Activated naive CD4-positive, alpha-beta T cell (primary cell): ENCODE measurements around the gene FTO.

ENCODE experiments used
- DNase-seq, 4 experiments: peaks; one replicate each; lab custom pipeline; 2025; lab: John Stamatoyannopoulos, UW

The FTO gene

DNA sequence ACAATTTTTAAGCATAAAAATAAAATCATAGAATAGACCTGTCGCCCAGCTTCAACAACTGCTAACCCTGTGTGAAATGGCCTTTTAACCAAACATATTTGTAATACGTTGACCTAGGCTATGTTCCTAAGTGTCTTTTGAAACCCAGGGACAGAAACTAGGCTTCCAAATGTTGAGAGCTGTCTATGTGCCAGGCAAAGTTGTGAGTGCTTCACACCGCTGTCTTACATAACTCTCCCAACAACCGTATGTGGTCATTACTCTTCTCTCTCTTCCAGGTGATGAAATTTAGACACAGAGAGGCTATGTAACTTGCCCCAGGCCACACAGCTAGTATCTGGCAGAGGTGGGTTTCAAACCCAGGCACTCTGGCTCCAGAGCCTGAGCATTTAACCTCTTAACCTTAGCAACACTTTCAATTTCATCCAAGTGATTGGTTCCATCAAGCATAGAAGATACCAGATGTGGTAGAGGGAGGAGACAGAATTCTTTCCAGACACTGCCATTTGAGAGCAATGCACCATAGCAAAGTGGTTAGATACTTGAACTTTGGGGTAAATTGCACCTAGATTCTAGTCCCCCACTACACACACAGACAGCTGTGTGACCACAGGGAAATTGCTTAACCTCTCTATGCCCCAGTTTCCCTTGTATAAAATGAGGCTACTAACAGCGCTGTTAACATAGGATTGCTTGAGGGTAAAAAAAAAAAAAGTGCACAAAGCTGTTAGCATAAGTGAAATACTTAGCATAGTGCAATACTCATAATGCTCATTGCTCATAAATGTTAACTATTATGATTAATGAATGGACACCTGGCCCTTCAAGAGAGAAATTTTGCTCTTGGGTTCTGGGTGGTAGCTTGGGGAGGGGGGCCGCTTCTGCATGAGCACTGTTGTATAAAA lies 422.0 kb downstream of the FTO start:
- no peak for DNase-seq

DNA sequence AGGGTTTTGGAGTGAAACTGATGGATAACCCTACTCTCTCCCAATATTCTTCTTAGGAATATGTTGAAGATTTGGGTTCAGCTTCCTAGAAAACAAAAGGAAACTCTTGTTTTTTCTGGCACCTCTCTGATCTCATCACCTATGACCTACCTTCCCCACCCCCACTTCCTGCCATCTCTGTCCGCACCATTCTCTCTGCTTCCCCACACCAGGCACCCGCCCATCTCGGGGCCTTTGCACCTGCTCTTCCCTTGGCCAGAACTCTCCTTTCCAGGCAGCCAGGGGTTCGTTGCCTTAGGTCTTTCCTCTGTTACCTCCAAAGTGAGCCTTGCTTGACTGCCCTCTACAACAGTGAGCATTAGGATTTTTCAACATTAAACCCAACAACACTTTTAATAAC lies 423.0 kb downstream of the FTO start:
- DNase-seq, result no peak

DNA sequence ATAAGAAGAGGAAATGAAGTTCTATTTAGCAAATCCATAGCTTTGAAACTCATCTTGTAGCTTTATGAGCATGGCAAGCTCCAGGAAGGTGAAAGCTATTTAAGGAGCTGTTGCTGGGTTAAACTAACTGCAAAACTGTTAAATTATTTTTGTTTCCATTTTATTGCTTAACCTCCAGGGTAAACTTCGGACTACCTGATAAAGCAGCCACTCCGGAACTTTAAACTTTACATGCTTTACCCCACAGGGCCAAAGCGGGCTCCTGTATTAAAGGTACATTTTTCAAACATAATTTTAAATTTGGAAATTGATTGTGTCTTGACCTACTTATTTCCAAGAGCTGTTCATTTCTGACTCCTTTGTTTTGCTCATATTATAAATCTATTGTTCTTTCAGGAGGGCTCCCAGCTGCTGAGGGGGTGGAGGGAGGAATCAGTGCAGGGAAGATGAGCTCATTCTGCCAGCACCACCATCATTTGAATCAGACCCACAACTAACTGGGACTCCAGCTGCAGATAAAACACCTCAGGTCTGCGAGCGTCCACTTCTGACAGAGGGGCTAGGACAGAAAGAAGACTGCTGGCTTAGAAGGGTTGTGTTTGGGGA lies 424.8 kb downstream of the FTO start:
- no peak for DNase-seq

DNA sequence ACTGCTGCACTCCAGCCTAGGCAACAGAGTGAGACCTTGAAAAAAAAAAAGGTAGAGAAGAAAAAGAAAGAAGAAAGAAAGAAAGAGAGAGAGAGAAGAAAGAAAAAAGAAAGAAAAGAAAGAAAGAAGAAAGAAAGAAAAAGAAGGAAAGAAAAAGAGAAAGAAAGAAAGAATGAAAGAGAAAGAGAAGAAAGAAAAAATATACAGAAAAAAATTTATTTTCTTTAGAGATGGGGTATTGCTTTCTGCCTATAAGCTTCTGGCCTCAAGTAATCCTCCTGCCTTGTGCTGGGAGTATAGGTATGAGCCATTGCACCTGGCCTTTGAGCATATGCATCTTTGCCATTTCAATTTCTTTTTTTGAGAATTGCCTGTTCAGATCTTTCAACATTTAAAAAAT lies 425.9 kb downstream of the FTO start:
- DNase-seq, result no peak

DNA sequence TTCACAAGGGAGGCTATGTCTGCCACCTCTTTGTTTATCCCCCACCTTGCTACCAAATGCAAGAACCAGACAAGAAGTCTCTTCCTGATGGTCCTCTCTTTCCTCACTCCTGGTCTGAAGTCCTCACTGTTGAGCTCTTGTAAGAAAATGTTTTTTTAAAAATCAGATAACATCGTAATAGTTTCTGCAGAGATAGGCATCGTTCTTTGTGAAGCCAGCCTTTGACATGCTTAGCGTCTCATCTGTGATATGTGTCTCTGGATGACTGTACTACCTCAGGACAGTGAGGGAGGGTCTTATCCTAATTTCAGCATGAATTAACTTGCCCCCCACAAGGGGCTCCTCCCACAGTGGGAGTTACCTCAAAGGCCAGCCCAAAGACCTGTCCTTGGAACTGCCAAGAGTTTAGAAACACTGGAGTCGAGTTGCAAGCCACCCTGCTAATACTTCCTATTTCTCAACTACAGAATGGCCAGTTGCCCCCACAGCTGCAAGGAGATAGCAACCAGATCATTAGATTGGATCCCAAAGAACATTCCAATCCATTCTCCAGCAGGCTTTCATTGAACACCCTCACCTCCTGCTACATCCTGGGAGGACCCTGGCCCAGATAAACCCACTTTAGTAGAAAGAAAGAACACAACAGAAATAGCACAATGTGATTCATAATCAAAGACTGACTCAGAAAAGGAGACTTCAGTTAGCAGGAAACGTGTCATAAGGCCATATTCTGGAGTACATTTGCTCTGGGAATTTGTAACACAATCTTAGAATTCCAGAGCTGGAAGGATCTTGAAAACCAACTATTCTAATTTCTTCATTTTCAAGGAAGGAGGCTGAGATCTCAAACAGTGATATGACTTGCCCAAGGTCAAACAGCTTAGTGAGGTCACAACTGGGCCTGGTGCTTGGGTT lies 431.7 kb downstream of the FTO start:
- no peak for DNase-seq

DNA sequence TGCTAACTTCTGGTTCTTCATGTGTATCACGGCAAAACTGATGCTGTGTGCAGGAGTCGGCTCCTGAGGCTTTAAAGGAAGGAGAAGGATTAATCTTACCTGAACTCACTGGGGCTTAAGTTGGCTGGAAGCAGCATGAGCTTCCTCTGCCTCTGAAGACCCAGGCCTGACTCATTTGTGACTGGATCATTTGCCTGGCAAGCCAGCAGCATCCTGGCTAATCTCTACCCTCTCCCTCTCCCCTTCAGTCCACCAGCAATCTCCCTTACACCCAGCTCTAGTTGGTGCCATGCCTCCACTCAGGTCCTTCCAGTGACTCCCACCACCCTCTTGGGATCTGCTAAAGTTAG lies 432.3 kb downstream of the FTO start:
- DNase-seq, result no peak

DNA sequence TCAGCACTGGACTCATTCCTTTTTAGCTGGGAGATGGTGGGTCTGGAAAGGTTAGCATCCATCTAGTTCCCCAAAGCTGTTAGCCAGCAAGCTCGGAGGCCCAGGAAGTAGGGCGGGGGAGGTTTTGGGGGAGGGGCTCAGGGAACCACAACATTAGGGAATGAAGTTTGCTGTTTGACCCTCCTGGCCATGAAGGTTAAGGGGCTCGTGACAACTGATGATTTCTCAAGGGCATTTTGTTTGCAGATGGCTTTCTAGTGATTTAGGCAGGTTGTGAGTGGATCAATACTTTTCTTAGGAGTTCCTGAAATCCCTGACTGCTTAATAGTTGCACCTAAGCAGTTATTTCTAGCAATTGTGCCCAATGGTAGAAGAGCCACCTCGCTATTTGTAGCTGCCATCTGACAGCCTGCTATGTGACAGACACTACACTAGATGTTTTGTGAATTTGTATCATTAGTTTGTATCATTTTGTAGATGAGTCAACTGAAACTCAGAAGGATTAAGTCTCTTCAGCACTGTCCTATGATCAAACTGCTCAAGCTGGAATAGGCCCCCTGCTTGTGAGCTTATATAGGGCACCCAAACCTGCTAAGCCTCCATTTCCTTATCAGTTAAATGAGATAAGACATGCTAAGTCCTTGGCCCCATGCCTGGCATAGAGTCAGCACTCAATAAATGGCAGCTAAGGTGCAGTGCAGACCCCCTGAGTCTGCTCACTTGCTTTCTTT lies 436.3 kb downstream of the FTO start:
- DNase-seq, result no peak

DNA sequence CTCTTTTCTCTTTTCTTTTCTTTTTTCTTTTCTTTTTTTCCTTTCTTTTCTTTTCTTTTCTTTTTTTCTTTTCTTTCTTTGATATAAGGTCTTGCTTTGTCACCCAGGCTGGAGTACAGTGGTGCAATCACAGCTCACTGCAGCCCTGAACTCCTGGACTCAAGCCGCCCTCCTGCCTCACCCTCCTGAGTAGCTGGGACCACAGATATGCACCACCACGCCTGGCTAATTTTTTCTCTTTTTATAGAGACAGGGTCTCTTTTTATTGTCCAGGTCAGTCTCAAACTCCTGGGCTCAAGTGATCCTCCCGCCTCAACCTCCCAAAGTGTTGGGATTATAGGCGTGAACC lies 436.8 kb downstream of the FTO start:
- no peak for DNase-seq

DNA sequence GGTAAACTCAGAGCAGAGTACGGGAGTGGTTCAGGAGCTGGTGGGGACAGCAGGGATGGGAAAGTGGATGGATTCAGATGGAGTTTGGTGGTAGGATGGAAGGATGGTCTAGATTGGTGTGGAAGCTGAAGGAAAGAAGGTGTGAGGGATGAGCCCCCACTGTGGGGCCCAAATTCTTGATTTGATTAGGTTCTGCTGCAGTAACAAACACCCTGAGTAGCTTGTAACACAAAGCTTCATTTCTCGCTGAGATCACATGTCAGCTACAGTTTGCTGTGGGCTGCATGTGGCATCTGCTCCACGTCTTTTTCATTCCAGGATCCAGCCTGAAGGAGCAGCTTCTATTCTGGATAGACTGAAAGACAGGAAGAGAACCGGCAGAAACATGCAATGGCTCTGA lies 438.8 kb downstream of the FTO start:
- DNase-seq, result no peak

DNA sequence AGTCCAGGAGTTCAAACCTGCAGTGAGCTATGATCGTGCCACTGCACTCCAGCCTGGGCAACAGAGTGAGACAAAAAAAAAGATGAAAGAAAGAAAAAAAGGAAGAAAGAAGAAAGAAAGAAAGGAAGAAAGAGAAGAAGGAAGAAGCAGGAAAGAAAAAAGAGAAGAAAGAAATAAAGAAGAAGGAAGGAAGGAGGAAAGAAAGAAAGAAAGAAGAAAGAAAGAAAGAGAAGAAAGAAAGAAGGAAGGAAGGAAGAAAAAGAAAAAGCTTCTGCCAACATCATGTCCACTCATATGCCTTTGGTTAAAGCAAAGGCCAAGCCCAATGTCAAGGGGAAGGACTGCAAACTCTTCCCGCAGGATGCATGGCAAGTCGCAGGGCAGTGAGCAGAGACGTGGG lies 439.5 kb downstream of the FTO start:
- DNase-seq, result no peak

DNA sequence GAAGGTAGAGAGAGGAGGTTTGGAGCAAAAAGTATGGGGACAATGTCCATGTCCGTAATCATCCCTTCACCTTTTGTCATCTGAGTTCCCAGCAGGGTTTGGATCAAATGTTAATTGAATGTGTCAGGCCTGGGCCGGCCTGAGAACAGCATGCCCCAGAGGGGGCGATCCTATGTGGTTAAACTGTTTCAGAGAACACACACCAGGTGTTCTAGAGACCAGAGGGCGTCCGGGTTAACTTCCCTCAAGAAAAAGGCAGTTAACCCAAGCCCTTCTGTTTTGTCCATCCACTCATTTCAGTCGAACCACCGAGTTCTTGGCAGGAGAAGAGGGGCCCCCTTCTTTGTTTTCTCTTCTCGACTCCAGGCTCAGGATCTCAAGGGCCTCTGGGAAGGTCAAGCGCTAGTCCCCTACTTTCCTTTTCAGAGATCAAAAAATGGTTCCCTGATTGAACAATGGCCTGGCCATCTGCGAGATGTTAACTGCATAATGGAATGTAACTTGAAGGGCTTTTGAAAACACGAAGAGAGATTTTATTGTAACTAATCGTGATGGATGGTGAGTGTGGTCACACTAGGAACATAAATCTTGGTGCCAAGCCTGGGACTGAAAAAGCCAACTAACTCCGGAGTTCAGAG lies 440.1 kb downstream of the FTO start:
- DNase-seq, result no peak

DNA sequence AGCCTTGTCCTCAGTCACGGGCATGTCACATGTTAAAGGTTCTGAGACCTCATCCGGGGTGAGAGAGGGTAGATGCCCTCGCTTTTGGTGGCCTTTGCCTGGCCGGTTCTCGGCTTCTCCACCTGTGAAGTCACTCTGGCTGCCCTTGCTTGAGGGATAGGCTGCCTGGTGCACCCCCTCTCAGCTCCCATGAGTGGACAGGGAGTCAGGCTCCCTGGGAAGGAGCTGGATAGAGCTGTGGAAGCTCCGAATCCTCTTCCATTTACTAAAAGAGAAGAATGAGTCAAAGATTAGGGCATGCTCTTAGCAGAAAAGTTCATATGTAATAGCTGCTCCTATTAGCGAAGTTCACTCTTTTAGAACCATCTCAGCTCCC lies 440.6 kb downstream of the FTO start:
- no peak for DNase-seq

DNA sequence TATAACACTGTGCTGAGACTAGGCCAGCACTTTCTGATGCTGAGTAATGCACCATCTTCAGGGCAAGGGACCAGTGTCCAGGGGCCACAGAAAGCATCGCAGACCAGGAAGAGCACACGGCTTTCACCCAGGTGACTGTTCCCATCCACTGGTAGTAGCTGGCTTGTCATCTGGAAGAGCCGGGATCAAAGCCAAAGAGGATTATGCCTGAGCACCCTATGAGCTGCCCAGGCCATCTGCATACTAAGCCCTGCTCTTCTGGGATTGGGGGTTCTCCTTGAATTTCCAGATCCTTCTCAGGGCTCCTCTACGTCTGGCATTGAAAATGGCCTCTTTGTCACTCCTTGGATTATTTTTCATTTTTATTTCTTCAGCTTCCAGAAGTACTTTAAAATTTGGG lies 441.9 kb downstream of the FTO start:
- DNase-seq, result no peak

DNA sequence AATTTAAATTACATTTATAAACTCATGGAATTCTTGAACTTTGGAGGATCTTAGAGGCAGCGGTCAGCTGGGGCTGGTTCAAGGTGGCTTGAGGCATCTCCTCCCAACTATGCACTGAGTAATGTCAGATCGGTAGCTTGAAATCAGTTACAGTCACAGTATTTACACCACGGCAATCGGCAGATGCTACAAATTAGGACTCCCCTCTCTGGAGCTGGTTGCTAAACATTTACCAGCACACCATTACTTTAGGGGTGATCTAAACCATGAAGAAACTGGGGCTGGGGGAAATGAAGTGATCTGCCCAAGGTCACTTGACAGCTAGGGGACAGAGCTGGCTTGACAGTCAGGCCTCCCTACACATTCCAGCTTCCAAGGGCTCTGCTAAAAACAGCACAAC lies 445.0 kb downstream of the FTO start:
- DNase-seq, result no peak

DNA sequence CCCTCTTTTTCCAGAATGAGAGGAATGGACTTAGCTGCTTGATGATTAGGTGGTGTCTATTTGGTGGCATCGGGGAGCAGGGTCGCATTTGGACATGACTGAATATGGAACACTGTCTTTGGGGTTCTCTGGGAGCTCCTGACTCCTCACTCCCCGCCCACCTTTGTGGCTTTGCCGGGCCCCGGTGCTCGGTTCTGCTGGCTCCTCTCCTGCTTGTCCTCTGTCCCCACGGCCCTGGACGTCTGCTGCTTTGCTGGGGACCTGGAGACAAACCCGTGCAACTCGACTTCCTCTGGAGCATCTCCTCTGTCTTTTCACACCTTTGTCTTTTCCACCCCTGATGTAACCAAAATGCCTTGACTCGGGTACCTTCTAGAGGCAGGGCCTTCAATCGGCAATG lies 446.9 kb downstream of the FTO start:
- DNase-seq, result no peak

DNA sequence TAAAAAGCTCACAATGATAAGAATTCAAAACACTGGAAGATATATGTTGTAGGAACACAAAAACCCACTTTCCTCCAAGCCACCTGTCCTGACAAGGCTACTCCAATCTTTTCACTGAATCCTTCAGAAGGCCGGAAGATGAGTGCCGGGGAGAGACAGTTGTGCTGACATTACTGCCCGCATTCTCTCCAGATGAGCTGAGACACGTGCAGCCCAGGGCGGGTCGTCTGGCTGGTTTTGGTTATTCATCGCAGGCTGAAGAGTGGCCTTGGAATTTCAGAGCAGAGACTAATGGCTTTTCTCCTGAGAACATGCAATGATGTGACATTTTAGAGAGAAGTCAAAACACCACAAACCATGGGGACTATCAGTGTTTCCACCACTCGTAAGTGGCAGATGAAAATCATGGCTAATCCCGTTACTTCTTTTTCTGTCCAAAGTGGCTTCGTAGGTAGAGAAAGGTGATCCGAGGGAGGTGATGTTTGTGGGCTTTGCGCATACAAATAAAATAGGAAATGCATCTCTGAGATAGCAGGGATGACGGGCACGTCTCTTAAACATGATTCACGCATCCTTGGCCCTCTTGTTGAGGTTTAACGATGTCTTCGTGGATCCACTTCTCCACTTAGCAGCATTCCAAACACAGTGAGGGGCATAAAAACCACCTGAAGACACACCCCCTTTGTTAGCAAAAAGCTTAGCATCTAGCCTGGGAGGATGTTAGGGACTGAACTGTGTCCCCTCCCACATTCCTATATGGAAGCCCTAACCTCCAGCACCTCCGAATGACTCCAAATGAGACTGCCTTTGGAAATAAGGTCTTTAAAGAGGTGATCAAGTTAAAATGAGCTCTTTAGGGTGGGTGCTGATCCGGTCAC lies 448.6 kb downstream of the FTO start:
- no peak for DNase-seq

DNA sequence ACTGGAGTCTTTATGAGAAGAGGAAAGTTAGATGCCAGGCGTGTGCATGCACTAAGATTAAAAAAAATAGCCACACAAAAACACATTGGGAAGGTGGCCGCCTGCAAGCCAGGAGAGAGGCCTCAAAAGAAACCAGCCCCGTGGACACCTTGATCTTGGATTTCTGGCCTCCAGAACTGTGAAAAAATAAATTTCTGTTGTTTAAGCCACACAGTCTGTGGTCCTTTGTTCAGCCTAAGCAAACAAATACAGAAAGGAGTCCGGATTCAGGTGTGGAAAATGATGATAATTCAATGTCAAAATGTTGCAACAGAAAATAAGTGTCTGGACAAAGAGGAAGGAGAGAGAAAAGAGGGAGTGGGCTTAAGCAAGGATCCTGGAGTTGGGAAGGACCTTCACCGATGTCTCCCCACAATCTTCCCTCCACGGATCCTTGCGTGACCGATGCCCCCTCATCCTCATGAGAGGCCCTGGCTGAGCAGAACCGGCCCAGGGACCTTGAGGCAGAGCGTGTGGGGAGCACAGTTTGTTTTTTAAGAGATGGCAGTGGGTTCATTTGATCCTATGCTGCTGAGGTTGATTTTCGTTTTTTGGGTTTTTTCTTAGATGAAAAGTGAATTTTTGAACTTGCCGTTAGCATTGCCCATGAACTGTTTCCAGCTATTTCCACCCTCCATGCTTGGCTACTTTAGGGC lies 449.4 kb downstream of the FTO start:
- DNase-seq, result no peak

DNA sequence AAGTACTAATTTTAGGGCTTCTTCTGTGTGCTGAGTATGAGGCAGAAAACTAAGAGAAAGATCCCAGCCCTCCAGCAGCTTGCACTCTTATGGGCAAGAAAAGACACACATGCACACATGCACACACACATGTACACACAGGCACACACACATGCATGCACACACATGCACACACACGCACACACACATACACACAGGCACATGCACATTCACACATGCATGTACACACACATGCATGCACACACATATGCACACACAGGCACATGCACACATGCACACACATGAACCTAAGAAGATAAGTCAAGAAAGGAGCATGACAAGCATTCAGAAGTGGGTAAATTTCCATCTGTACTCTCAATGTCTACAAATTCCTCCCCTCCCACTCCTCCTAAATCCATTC lies 452.4 kb downstream of the FTO start:
- DNase-seq, result no peak

DNA sequence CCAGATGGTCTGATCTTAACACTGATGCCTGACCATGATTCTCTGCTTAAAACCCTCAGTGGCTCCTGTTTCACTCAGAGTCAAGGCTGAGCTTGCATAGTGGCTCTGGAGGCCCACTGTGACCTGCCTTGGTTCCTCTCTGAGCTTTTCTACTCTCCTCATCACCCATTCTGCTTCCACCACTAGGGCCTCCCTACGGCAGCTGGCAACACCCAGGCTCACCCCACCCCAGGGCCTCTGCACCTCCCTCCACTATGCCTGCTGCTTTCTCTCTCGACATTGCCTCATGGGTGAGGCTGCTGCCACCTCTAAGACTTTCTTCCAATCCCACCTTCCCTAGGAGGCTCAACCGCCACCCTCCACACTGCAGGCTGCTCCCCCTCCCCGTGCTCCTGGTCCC lies 455.0 kb downstream of the FTO start:
- no peak for DNase-seq

DNA sequence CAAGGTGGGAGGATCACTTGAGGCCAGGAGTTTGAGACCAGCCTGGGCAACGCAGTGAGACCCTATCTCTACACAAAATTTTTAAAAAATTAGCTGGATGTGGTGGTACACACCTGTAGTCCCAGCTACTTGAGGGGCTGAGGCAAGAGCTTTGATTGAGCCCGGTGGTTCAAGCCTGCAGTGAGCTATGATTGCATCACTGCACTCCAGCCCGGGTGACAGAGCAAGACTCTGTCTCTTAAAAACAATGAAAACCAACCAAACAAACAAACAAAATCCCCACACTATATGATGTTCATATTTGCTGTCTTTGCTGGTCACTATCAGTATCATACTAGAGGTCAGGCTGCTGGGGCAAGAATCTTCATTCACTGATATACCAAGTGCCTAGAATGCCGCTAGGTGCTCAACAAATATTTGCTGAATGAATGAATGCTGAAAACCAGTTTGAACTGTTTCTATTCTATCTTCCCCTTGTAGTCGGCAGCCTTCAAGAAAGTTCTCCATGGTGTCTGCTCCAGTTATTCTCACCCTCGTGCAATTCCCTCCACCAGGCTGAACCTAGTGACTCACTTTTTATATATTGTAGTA lies 455.6 kb downstream of the FTO start:
- DNase-seq, result no peak
